Spleen (tissue), 7 donors: ENCODE results near the gene PTOV1.

ENCODE experiments used
- POLR2A ChIP-seq, 3 donors: fragments of 450-650 bp; IDR thresholded peaks; one replicate each; pipeline ENCODE4 v1.5.1; 2017; ENCODE audit warnings: antibody characterized with exemption in 3 of 3, mild to moderate bottlenecking in 1 of 3
- TF ChIP-seq, protein P1 (sequence below), 11 experiments: fragments of 200-600 bp in 7 of 11; fragments of 450-650 bp in 4 of 11; sonication (generic) in 4 of 11; IDR thresholded peaks in 8 of 11; conservative IDR thresholded peaks in 3 of 11; 1 replicate in 7 of 11; 2 replicates in 4 of 11; pipeline versions ENCODE4 v1.4.0 to v1.8.0; 2016 to 2021; ENCODE audit warnings: antibody characterized with exemption in 11 of 11, inconsistent platforms in 4 of 11, mild to moderate bottlenecking in 1 of 11
- donor health status: DM: no; HTN: no; CAD: no; lungs with moderate emphysema.
- donor health status: DM: no; HTN: no; CAD: no.
- donor health status: DM: no; HTN: no; CAD: no.

DNA sequence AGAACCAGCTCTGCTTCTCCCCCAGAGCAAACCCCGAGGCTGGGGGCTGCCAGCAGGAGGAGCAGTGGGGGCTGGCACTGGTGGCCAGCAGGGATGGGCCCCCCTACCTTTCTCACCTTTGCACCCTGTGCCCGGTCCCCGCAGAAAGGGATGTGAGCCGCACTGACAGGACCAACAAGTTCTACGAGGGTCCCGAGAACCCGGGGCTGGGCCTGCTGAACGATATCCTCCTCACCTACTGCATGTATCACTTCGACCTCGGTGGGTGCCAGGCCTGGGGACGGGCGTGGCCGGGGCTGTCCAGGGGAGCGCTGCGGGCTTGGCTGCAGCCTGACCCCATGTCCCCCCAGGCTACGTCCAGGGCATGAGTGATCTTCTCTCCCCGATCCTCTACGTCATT, 33.1 kb downstream of the PTOV1 start:
- TF ChIP-seq, protein P1, sequence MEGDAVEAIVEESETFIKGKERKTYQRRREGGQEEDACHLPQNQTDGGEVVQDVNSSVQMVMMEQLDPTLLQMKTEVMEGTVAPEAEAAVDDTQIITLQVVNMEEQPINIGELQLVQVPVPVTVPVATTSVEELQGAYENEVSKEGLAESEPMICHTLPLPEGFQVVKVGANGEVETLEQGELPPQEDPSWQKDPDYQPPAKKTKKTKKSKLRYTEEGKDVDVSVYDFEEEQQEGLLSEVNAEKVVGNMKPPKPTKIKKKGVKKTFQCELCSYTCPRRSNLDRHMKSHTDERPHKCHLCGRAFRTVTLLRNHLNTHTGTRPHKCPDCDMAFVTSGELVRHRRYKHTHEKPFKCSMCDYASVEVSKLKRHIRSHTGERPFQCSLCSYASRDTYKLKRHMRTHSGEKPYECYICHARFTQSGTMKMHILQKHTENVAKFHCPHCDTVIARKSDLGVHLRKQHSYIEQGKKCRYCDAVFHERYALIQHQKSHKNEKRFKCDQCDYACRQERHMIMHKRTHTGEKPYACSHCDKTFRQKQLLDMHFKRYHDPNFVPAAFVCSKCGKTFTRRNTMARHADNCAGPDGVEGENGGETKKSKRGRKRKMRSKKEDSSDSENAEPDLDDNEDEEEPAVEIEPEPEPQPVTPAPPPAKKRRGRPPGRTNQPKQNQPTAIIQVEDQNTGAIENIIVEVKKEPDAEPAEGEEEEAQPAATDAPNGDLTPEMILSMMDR (IDR thresholded peaks at IDR 0.05 in 8 of 11, conservative IDR thresholded peaks at IDR 0.05 in 3 of 11), result no peak
- no peak for TF ChIP-seq POLR2A (IDR thresholded peaks at IDR 0.05)
